ENCODE data around the gene PCSK1N.

DNA sequence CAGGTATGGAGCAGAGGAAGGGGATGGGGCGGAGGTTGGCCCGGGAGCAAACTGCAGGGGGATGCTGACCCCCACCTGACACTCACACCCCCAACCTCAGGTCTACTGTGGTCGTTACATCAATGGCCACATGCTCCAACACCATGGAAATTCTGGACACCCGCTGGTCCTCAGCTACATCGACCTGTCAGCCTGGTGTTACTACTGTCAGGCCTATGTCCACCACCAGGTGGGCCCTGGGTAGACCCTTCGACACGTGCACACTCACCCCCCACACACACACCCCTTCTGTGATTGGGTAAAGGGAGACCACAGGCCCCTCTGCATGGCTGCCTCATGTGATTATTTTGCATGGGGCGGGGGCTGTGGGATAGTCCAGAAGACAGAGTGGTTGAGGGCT is 11.3 kb downstream of the PCSK1N start:
- no peak for TF ChIP-seq POLR2A (conservative IDR thresholded peaks at IDR 0.05)
- TF ChIP-seq RFX5 (IDR thresholded peaks at IDR 0.05; ENCODE audit: low read depth, low read length), result no peak
- TF ChIP-seq ZFP36 (IDR thresholded peaks at IDR 0.05; ENCODE audit: low read depth, low read length, partially characterized antibody), result no peak
- no peak for TF ChIP-seq GABPA (tag; conservative IDR thresholded peaks at IDR 0.05; ENCODE audit: low read depth)
- no peak for TF ChIP-seq CTCF (IDR thresholded peaks at IDR 0.05 in 2 of 3, conservative IDR thresholded peaks at IDR 0.05 in 1 of 3; ENCODE audit: insufficient read depth in 2 of 3, low read depth in 1 of 3, low read length in 3 of 3)
- no peak for TF ChIP-seq CBX3 (IDR thresholded peaks at IDR 0.05; ENCODE audit: borderline replicate concordance in 1 of 2, low read length in 2 of 2)
- TF ChIP-seq TAF9B (IDR thresholded peaks at IDR 0.05; ENCODE audit: partially characterized antibody), result no peak
- TF ChIP-seq CBFA2T3 (IDR thresholded peaks at IDR 0.05), result no peak
- TF ChIP-seq MTA2 (IDR thresholded peaks at IDR 0.05; ENCODE audit: low read depth), result no peak
- no peak for TF ChIP-seq GATA2 (CRISPR knock-in tag; IDR thresholded peaks at IDR 0.05)
- no peak for TF ChIP-seq TAF1 (IDR thresholded peaks at IDR 0.05; ENCODE audit: control insufficient read depth, extremely low read depth, insufficient read depth, low read length, severe bottlenecking)

Data from K562 (cell line).